GM18511 (cell line): ENCODE data around the gene JUND.

ENCODE experiments used
- ATAC-seq: cut with Tn5 transposase; IDR thresholded peaks from one replicate; pipeline ENCODE4 v1.9.1; 2021; ENCODE audit warnings: mild to moderate bottlenecking, moderate library complexity; ENCODE audit not compliant: unreplicated experiment

JUND gene

GRCh38 chr19:18308948-18309325, 27.5 kb upstream of the JUND start:
- no peak for ATAC-seq

DNA sequence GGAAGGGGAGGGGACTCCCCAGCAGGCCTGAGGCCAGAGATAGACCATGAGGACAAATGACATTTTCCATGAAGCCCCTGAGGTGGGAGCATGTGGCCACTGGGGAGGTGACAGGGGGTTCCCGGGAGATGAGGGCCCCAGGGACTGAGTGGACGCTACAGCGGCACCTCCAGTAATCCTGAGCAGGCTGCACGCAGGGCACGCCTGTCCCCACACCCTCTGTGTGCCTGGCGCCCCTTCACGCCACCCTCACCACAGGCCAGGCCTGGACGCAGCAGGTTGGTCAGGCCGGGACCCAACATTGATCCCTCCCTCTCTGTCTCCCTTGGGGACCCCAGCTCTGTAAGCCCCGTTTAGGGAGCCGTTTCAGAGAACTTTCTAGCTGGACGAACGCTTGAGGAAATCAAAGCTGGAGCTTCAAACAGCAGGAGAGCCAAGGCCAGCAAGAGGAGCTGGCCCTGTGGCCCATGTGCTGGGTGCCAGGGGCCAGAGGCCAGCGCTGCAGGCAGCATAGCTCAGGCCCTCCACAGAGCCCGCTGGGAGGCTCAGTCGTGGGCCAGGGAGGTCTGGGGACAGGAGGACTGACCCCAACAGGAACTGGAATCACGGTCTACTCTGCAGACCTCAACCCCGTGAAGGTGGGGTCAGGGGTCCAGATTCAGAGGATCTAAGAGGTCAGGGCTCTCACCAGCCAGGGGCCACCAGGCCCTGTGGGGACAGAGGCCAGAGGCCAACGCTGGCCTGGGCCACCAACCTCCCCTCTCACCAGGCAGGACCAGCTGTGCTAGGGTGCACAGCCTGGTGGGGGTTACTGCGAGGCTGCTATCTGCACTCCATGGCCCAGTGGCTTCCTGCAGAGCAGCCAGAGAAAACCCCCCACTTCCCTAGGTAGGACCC, 26.9 kb upstream of the JUND start:
- no peak for ATAC-seq

DNA sequence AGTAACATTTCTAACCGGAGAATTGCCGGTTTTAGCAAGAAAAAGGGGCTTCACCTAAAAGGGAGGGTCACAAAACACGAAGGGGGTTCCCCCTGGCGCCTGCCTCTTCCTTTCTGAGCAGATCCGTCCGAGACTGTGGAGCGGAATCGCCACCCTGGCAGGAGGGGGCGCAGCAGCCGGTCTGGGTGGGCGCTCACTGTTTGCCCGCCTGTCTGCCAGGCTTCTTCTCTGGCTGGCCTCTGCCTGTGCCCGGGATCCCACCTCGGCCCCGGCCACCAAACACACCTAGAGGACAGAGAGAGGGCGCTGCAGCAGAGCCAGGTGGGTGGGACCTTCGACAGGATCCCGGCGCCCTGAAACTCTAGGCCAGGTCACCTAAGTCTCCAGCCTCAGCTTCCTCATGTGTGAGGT, 25.9 kb upstream of the JUND start:
- ATAC-seq = no peak

GRCh38 chr19:18306888-18307260, 25.5 kb upstream of the JUND start:
- no peak for ATAC-seq

- no peak for ATAC-seq
Measured at GRCh38 chr19:18306209-18306887, 24.9 kb upstream of the JUND start.

DNA sequence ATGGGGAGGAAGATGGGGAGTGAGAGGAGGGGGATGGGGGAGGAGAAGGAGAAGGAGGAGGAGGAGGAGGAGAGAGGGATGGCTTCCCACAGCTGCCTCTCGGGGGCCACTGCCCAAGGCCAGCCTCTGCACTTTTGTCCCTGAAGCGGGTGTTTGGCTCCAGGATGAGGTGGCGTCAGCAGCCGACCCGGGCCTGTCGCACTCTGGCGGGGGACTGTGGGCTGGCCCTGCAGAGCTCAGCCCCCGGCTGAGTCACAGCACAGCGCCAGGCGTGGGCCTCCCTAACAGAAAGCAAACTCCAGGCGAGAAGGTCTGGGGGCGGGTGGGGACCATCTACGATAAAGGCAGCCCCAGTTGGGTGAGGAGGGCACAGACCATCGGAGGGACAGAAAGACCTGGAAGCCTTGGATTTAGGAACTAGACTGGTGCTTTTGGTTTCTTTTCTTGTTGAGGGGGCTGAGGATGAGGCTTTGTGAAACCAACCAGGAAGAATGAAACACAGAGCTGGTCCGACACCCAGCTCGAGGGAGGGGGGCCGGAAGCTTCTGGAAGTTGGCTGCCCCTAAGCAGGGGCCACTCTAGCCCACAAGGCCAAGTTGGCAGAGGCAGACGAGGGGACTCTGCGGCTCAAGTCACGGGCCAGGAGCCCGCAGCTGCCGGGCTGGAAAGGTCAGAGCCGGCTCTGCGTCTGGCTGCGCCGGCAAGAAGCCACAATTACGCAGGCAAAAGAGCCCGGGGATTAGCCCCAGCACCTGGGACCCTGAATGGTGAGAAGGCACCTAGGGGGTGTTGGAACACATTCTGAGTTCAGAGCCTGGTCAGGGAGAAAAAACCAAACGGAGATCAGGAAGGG, 23.3 kb upstream of the JUND start:
- ATAC-seq = peak; percentile 61

DNA sequence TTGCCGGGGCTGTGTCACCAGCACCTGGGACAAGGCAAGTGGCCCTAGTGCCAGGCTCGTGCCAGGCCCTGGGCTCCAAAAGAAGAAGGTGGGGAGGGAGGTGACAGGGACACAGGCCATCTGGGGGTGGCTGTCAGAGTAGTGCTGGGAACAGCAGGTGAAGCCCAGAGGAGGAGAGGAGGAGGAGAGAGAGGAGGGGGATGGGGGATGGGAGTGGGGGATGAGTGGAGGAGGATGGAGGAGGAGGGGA, 22.7 kb upstream of the JUND start:
- ATAC-seq = no peak

- ATAC-seq = no peak
Measured at GRCh38 chr19:18301718-18302111, 20.3 kb upstream of the JUND start.

GRCh38 chr19:18300930-18301717, 19.7 kb upstream of the JUND start:
- ATAC-seq = no peak

GRCh38 chr19:18299654-18300053, 18.2 kb upstream of the JUND start:
- ATAC-seq = no peak

GRCh38 chr19:18298601-18299000, 17.2 kb upstream of the JUND start:
- ATAC-seq = no peak

GRCh38 chr19:18297308-18297707, 15.9 kb upstream of the JUND start:
- ATAC-seq = no peak

GRCh38 chr19:18295034-18295451, 13.6 kb upstream of the JUND start:
- no peak for ATAC-seq

- no peak for ATAC-seq
Measured at GRCh38 chr19:18294467-18294864, 13.0 kb upstream of the JUND start.

DNA sequence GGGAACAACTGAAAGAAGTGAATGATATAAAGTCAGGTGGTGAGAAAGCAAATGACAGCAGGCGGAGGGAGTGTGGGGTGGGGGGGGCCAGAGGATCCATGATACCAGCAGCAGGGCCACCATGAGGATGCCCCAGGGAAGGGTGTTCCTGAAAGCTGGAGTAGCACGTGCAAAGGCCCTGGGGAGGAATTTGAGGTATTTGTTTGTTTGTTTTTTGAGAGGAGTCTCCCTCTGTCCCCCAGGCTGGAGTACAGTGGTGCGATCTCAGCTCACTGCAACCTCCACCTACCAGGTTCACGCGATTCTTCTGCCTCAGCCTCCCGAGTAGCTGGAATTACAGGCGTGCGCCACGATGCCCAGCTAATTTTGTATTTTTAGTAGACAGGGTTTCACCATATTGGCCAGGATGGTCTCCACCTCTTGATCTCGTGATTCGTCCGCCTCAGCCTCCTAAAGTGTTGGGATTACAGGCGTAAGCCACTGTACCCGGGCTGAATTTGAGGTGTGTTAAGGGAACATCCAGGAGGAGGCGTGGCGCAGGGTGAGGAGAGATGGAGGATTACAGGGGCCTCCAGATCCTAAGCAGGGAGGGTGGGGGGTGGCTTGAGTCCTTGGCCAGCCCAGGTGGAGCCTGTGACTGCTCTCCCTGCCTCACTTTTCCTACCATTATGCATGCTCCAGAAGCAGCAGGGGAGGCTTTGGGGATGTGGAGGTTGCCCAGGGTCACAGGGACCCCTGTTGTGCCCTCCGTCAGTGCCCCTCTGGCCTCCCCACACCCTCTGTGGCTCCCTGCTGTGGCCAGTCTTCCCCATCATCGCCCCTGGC, 12.4 kb upstream of the JUND start:
- ATAC-seq = no peak

DNA sequence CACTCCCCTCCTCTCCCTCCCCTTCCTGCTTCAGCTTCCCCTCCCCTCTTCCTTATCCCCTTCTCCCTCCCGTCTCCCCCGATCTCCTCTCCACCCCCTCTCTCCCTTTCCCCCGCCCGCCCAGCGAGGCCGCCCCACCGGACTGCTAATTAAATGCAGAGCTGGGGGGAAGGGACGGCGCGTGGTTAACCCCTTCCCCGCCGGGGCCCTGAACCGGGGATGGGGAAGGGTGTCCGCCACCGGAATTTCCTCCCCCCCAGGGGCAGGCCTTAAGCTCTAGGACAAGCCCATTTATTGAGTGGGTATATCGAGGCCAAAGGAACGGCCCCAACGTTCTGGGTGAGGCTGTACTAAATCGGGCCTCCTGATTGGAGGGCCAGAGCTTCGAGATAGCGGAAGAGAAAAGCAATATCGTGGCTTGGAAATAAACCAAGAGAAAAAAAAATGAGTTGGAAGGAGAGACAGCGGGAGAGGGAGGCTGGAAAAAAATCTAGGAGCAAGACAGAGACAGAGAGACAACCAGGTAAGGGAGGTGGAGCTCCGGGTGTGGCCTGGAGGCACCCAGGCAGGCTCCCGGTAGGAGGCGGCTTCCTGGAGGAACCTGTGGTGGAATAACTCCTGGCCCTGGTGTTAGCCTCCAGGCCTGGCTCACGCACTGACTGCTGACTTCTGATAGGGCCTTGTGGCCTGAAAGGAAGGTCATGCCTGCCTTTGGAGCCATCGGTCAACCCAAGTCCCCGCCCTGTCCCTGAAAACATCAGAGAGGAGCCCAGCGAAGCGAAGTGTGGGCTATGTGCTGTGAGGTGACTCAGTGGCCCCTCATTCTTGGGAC, 11.6 kb upstream of the JUND start:
- no peak for ATAC-seq

DNA sequence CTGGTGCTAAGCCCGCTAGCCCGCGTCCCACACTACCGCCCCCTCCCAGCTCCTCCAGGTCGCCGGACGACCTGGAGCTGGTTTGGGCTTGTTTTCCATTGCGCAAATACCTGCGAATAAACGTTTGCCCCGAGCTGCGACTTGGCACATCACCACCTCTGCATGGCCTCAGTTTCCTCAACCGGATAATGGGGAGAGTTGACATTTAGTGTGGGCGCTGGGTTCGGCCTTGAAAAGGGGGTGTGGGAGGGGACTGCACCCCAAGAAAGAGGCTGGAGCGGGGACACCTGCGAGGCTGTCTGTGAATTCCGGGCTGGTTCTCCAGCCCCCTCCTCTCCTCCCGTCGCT, 11.0 kb upstream of the JUND start:
- ATAC-seq = no peak

GRCh38 chr19:18291590-18292461, 10.4 kb upstream of the JUND start:
- peak; percentile 48 for ATAC-seq
